T-cell (primary cell): ENCODE measurements around the gene SDK1. TPM values are rescaled to one million over a fixed set of nuclear protein-coding genes. Genes with fewer than 3 reads are reported as not detected.

Source experiments
- ATAC-seq, 4 experiments: fragments of 200-7000 bp in 3 of 4; fragments of 150-1000 bp in 1 of 4; cut with Tn5 transposase; replicated peaks in 1 of 4; 1 replicate in 3 of 4; 2 replicates in 1 of 4; pipeline ENCODE4 v1.10.0; 2021; ENCODE audit warnings: moderate library complexity in 3 of 4, mild to moderate bottlenecking in 2 of 4, moderate number of reproducible peaks in 1 of 4
- CTCF ChIA-PET, 2 donors: fragments of 300-600 bp; sonication (Branson Sonifier 250); formaldehyde crosslinking; loops; one replicate each; lab custom pipeline; 2022; ENCODE audit warnings: antibody characterized with exemption in 2 of 2; lab: Charles Lee
- POLR2A ChIA-PET, 2 donors: fragments of 300-600 bp; sonication (Branson Sonifier 250); formaldehyde crosslinking; loops; one replicate each; lab custom pipeline; 2022; ENCODE audit warnings: antibody characterized with exemption in 2 of 2; lab: Charles Lee
- DNase-seq, 35 experiments: peaks; one replicate each; pipeline versions ENCODE4 v3.0.0 to v3.0.0-alpha.2; 2013 to 2023
- H3K27ac ChIP-seq: one replicate; pipeline ENCODE4 v1.5.1; 2013; ENCODE audit warnings: low read length
- H3K27me3 ChIP-seq, 2 experiments: replicated peaks in 1 of 2; 1 replicate in 1 of 2; 2 replicates in 1 of 2; pipeline versions ENCODE4 v1.6.1 to v1.7.0; 2013; ENCODE audit warnings: low read length in 1 of 2, mixed read lengths in 1 of 2; ENCODE audit not compliant: control insufficient read depth in 2 of 2, insufficient read depth in 2 of 2; ENCODE audit errors: extremely low read depth in 1 of 2
- H3K36me3 ChIP-seq, 2 donors: 1 replicate in 1 of 2; 2 replicates in 1 of 2; pipeline versions ENCODE4 v1.6.1 to v1.7.0; 2013; ENCODE audit warnings: low read length in 1 of 2; ENCODE audit not compliant: control insufficient read depth in 2 of 2, insufficient read depth in 1 of 2; ENCODE audit errors: extremely low read depth in 1 of 2
- H3K4me1 ChIP-seq, 2 experiments: 1 replicate in 1 of 2; 2 replicates in 1 of 2; pipeline versions ENCODE4 v1.6.1 to v1.7.0; 2013; ENCODE audit warnings: low read length in 2 of 2, mixed read lengths in 1 of 2; ENCODE audit not compliant: insufficient read depth in 2 of 2, control insufficient read depth in 1 of 2; ENCODE audit errors: extremely low read depth in 1 of 2
- H3K4me3 ChIP-seq, 2 donors: 1 replicate in 1 of 2; 2 replicates in 1 of 2; pipeline versions ENCODE4 v1.5.1 to v1.7.0; 2013; ENCODE audit warnings: mild to moderate bottlenecking in 2 of 2, low read length in 1 of 2, moderate library complexity in 1 of 2; ENCODE audit not compliant: control insufficient read depth in 1 of 2; ENCODE audit errors: extremely low read depth in 1 of 2
- H3K9me3 ChIP-seq: 2 replicates; pipeline ENCODE4 v1.7.0; 2013
- H3K27ac Mint-ChIP-seq, 2 donors: one replicate each; pipeline ENCODE4 v1.8.0; 2020 to 2021; ENCODE audit warnings: mild to moderate bottlenecking in 2 of 2, mixed read lengths in 2 of 2
- H3K27me3 Mint-ChIP-seq, 2 donors: one replicate each; pipeline ENCODE4 v1.8.0; 2021 to 2022; ENCODE audit warnings: mixed read lengths in 2 of 2
- H3K36me3 Mint-ChIP-seq: one replicate; pipeline ENCODE4 v1.8.0; 2021; ENCODE audit warnings: mixed read lengths
- H3K4me1 Mint-ChIP-seq, 3 donors: one replicate each; pipeline ENCODE4 v1.8.0; 2020 to 2022; ENCODE audit warnings: mixed read lengths in 3 of 3, mild to moderate bottlenecking in 1 of 3
- H3K4me3 Mint-ChIP-seq, 3 donors: one replicate each; pipeline ENCODE4 v1.8.0; 2020 to 2022; ENCODE audit warnings: mild to moderate bottlenecking in 3 of 3, mixed read lengths in 3 of 3, moderate library complexity in 3 of 3
- H3K9me3 Mint-ChIP-seq, 3 donors: one replicate each; pipeline ENCODE4 v1.8.0; 2020 to 2022; ENCODE audit warnings: mixed read lengths in 3 of 3
- WGBS: methylation state at CpG from one replicate; pipeline ENCODE4 v1.1.5; 2013; ENCODE audit warnings: missing lambda C conversion rate; ENCODE audit not compliant: insufficient coverage; 5-methylcytosine and 5-hydroxymethylcytosine counted together
- total RNA-seq, 35 experiments: library from RNA in 6 of 35; stranded (reverse) in 6 of 35; fragments of 120-200 nt in 1 of 35; gene quantifications; one replicate each; pipeline versions ENCODE4 v1.2.1 to v1.2.4 and lab custom pipeline; 2013 to 2026

The SDK1 gene
- total RNA-seq, 5 donors from 2014 or later (not counting 1 experiment from before 2014, with no cell fraction given), result 0.47 to 1.7 (median 0.63) TPM

DNA sequence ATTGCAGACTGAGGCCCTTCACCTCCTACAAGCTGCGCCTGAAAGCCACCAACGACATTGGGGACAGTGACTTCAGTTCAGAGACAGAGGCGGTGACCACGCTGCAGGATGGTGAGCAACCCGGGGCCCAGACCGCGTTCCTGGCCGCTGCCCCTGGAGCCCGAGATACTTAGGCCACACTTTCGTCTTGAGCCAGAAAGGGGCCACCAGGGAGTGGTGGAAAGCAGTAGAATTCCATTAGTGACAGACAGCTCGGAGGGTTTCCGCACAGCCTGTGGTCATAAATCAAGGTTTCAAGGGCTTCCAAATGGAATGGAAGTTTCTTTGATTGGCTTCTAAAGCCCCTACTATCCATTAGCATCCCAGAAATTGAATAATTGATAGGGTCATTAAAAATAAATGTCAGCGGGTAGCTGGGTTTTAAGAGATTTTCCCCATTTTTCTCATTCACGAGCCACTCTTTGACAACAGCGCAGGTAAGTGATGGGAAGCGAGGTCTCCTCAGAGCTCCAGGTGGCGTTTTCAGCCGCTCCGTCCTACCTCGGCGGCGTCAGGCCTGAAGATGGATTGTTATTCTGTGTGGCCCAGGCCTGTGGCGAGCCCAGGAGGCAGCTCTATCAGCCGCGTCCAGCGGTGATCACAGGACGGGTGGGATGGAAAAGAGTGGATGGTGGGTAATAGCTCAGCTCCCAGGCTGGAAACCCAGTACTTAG lies 857.5 kb downstream of the SDK1 start:
- Histone ChIP-seq H3K27ac (no peak overlapping the region), H3K4me3 (no peak overlapping the region), H3K36me3 (no peaks in the 10 kb centered on the region), H3K9me3 (no peaks in the 10 kb centered on the region), H3K4me1 (no peaks in the 10 kb centered on the region), H3K27me3 (peaks cover 0 to 9% of the 10 kb centered on the region in 2 experiments)
- no peaks in the 10 kb centered on the region for H3K9me3 Mint-ChIP-seq
- CTCF ChIA-PET, result no interaction called here
- H3K27ac Mint-ChIP-seq, result no peak overlapping the region
- DNase-seq, result no peak
- no peaks in the 10 kb centered on the region for H3K36me3 Mint-ChIP-seq
- POLR2A ChIA-PET, result no interaction called here
- no peak overlapping the region for H3K4me3 Mint-ChIP-seq
- H3K27me3 Mint-ChIP-seq, result no peaks in the 10 kb centered on the region
- no peak for ATAC-seq
- 93% methylated on average over 22 of the region's 27 CpGs for WGBS
- H3K4me1 Mint-ChIP-seq, result no peaks in the 10 kb centered on the region

- WGBS, result 87% methylated on average over 4 of the region's 5 CpGs
- ATAC-seq (no peak), DNase-seq (no peak)
- H3K4me1 ChIP-seq, result no peaks in the 10 kb centered on the region
- Mint-ChIP-seq H3K4me1 (no peaks in the 10 kb centered on the region), H3K36me3 (no peaks in the 10 kb centered on the region), H3K27ac (no peak overlapping the region), H3K9me3 (no peaks in the 10 kb centered on the region), H3K4me3 (no peak overlapping the region), H3K27me3 (no peaks in the 10 kb centered on the region)
- ChIA-PET POLR2A (no interaction called here), CTCF (interaction anchor here in 1 of 2 donors (0.6 kb wide), 1 partner anchor 750 kb away, joined by 4 read pairs; no protein-coding TSS in a partner anchor)
- H3K36me3 ChIP-seq, result no peaks in the 10 kb centered on the region
- H3K9me3 ChIP-seq, result no peaks in the 10 kb centered on the region
- no peak overlapping the region for H3K4me3 ChIP-seq
- peaks cover 0 to 9% of the 10 kb centered on the region in 2 experiments for H3K27me3 ChIP-seq
- no peak overlapping the region for H3K27ac ChIP-seq
Observed at GRCh38 chr7:4159154-4159501, 858.1 kb downstream of the SDK1 start.

DNA sequence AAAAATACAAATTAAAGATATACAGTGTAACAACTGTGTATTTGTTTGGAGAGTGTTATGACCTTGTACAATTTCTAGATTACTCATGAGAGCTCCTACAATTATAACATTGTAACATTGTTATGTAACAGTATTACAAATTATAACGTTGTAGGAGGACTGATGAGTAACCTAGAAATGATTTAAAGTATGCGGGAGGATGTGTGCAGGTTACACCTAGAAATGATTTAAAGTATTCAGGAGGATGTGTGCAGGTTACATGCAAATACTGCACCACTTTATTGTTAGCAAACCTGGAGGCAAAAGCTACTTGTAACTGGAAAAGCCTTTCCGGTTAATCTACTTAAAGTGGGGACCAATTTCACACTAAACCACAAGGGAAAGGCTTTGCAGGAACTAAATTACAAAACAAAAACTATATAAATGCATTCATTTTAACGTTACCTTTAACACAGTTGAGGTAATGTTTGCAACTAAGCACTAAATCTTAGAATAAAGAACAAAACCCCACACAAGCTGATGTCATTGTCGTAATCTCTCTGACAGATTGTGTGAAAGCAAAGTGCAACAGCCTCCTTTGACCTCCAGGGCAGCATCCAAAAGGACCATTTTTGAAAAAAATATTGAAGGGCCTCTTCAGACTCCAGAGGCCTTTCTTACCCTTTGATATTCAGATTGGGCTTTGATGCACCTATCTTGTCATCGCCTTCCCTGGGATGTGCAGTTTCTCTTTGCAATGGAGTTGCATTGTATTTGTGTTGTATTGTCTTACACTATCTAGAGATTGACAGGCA lies 858.9 kb downstream of the SDK1 start:
- H3K9me3 Mint-ChIP-seq, result no peaks in the 10 kb centered on the region
- no peak overlapping the region for H3K4me3 ChIP-seq
- no peak overlapping the region for H3K27ac Mint-ChIP-seq
- H3K27me3 Mint-ChIP-seq, result no peaks in the 10 kb centered on the region
- no peaks in the 10 kb centered on the region for H3K4me1 ChIP-seq
- H3K4me3 Mint-ChIP-seq, result no peak overlapping the region
- H3K27me3 ChIP-seq, result peaks cover 0 to 9% of the 10 kb centered on the region in 2 experiments
- WGBS, result 100% methylated on average over 2 of the region's 6 CpGs
- no peak overlapping the region for H3K27ac ChIP-seq
- CTCF ChIA-PET, result interaction anchor here in 1 of 2 donors (0.6 kb wide), 1 partner anchor 751 kb away, joined by 4 read pairs; no protein-coding TSS in a partner anchor
- POLR2A ChIA-PET, result no interaction called here
- H3K36me3 Mint-ChIP-seq, result no peaks in the 10 kb centered on the region
- H3K4me1 Mint-ChIP-seq, result no peaks in the 10 kb centered on the region
- ATAC-seq, result no peak
- H3K36me3 ChIP-seq, result no peaks in the 10 kb centered on the region
- no peak for DNase-seq
- H3K9me3 ChIP-seq, result no peaks in the 10 kb centered on the region

DNA sequence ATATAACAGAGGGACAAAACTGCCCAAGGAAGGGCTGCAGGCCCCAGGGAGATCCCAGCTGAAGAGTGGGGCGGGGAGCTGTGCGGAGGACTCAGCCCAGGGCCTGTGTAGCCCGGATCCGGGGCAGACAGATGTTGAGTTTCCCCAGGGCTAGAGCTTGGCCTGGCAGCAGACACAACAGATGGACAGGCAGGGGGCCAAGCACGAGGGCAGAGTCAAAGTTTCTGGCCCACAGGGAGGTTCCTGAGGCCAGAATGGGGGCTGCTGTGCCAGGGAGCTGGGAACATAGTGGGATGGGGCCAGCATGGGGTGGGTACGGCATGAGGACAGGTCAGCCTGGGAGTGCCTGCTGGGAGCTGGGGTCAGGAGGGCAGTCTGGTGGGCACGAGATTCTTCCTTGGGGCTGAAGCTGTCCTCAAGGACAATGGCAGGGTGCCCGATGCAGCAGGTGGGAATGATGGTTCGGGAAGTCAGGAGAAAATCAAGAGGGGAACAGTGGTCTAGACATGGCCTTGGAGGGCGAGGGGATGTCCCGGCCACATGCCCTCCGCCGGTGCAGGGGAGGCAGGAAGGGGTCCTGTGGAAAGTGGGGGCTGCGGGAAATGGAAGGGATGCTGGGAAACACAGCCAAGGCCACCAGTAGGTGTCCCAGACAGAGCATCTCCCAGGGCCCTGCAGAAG lies 862.0 kb downstream of the SDK1 start:
- no peaks in the 10 kb centered on the region for H3K4me1 Mint-ChIP-seq
- H3K27me3 Mint-ChIP-seq, result no peaks in the 10 kb centered on the region
- DNase-seq, result no peak
- no peak overlapping the region for H3K4me3 ChIP-seq
- no peaks in the 10 kb centered on the region for H3K36me3 Mint-ChIP-seq
- WGBS, result 81% methylated on average over 14 of the region's 14 CpGs
- no peak overlapping the region for H3K27ac Mint-ChIP-seq
- CTCF ChIA-PET, result no interaction called here
- no peak overlapping the region for H3K4me3 Mint-ChIP-seq
- no peaks in the 10 kb centered on the region for H3K9me3 Mint-ChIP-seq
- no peak for ATAC-seq
- H3K27ac ChIP-seq, result no peak overlapping the region
- peaks cover 0 to 9% of the 10 kb centered on the region in 2 experiments for H3K27me3 ChIP-seq
- no peaks in the 10 kb centered on the region for H3K9me3 ChIP-seq
- H3K36me3 ChIP-seq, result no peaks in the 10 kb centered on the region
- POLR2A ChIA-PET, result no interaction called here
- no peaks in the 10 kb centered on the region for H3K4me1 ChIP-seq

DNA sequence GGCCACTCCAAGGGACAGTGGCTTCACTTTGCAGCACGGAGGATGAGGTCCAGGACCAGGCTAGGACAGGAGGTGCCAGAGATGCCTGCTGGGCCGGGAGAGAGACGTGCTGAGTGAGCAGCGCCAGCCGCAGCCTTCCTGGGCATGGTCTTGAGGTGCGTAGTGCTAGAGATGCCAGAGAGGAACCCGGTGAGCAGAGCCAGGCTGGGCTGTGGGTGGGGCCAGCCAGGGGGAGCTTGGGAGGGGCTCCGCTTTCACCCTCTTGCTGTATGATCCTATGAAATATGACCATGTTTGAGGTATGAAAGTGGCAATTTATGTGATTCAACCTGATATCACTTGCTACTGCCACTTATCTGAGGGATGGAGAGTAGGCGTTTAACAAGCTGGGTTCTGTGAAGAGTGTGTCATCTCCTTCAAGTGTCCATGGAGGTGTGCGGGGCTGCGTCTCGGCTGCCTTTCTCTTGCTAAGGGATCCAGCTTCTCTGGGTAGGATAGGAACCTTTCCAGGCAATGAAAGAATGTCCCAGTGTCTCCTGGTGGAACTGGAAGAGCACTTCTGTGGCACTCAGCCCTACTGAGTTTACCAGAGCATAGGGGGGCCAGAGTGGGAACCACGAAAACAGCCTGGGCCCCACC lies 862.6 kb downstream of the SDK1 start:
- no peaks in the 10 kb centered on the region for H3K4me1 ChIP-seq
- H3K36me3 ChIP-seq, result no peaks in the 10 kb centered on the region
- Mint-ChIP-seq H3K4me3 (no peak overlapping the region), H3K27me3 (no peaks in the 10 kb centered on the region), H3K4me1 (no peaks in the 10 kb centered on the region), H3K9me3 (no peaks in the 10 kb centered on the region), H3K36me3 (no peaks in the 10 kb centered on the region), H3K27ac (no peak overlapping the region)
- DNase-seq (no peak), ATAC-seq (no peak)
- no peaks in the 10 kb centered on the region for H3K9me3 ChIP-seq
- ChIA-PET CTCF (interaction anchor here in 1 of 2 donors (0.6 kb wide), 1 partner anchor 15 kb away, joined by 4 read pairs; no protein-coding TSS in a partner anchor), POLR2A (no interaction called here)
- 83% methylated on average over 7 of the region's 13 CpGs for WGBS
- no peak overlapping the region for H3K27ac ChIP-seq
- H3K27me3 ChIP-seq, result peaks cover 0 to 12% of the 10 kb centered on the region in 2 experiments
- H3K4me3 ChIP-seq, result no peak overlapping the region

DNA sequence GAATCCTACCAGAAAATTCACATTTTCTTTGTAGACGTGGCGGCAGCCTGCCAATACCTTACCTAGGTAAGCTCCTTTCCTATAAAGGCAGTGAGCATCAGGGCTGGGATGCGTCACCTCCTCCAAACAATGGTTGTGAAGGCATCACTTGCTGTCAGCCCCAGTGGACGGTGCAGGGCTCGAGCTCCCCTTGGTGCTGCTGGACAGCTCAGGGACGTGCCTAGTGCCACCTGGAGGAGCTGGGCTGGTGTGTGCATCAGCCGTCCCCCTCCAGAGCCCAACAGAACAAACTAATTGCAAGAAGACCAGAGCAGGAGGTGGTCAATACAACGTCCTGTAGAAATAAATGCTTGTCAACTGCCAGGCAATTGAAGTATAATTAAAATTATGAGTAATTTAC lies 863.5 kb downstream of the SDK1 start:
- ChIA-PET CTCF (no interaction called here), POLR2A (no interaction called here)
- Mint-ChIP-seq H3K27ac (no peak overlapping the region), H3K4me3 (no peak overlapping the region), H3K9me3 (no peaks in the 10 kb centered on the region), H3K4me1 (no peaks in the 10 kb centered on the region), H3K36me3 (no peaks in the 10 kb centered on the region), H3K27me3 (no peaks in the 10 kb centered on the region)
- WGBS, result 75% methylated on average over 4 of the region's 8 CpGs
- Histone ChIP-seq H3K4me1 (no peaks in the 10 kb centered on the region), H3K36me3 (no peaks in the 10 kb centered on the region), H3K4me3 (no peak overlapping the region), H3K27ac (no peak overlapping the region), H3K9me3 (no peaks in the 10 kb centered on the region), H3K27me3 (peaks cover 0 to 9% of the 10 kb centered on the region in 2 experiments)
- no peak for DNase-seq
- ATAC-seq, result no peak
